Effector memory CD4-positive, alpha-beta T cell (primary cell): ENCODE data around the gene MS4A2.
"Not testable (repeated sequence)": the region's sequence is repeated elsewhere in the genome, so short reads cannot be mapped to it uniquely, and the experiment has no call there.

Source experiments
- DNase-seq, 3 donors: peaks; one replicate each; pipeline ENCODE4 v3.0.0-alpha.2; 2020
- H3K27ac ChIP-seq: 2 replicates; pipeline ENCODE4 v1.7.0; 2013; ENCODE audit warnings: mild to moderate bottlenecking, low read length, moderate library complexity; ENCODE audit not compliant: insufficient read depth, poor library complexity, severe bottlenecking
- H3K27me3 ChIP-seq: replicated peaks from 2 replicates; pipeline ENCODE4 v1.7.0; 2013; ENCODE audit warnings: mild to moderate bottlenecking, low read length; ENCODE audit not compliant: insufficient read depth, control insufficient read depth, poor library complexity, severe bottlenecking
- H3K36me3 ChIP-seq: 2 replicates; pipeline ENCODE4 v1.7.0; 2013; ENCODE audit warnings: mild to moderate bottlenecking, low read length, moderate library complexity; ENCODE audit not compliant: control insufficient read depth, insufficient read depth
- H3K4me1 ChIP-seq: 2 replicates; pipeline ENCODE4 v1.7.0; 2013; ENCODE audit warnings: low read length, mild to moderate bottlenecking; ENCODE audit not compliant: control insufficient read depth, insufficient read depth, poor library complexity, severe bottlenecking
- H3K4me3 ChIP-seq: 2 replicates; pipeline ENCODE4 v1.7.0; 2013; ENCODE audit warnings: low read length, low read depth, mild to moderate bottlenecking; ENCODE audit not compliant: insufficient read depth, poor library complexity, severe bottlenecking
- H3K9me3 ChIP-seq: 2 replicates; pipeline ENCODE4 v1.7.0; 2013; ENCODE audit warnings: mild to moderate bottlenecking, low read length, moderate library complexity; ENCODE audit not compliant: control insufficient read depth
- total RNA-seq, 3 donors: gene quantifications; one replicate each; lab custom pipeline; 2026; lab: John Stamatoyannopoulos, UW

Gene MS4A2
- 0 to 1.9 (median 0) reads per million in 3 donors for total RNA-seq

DNA sequence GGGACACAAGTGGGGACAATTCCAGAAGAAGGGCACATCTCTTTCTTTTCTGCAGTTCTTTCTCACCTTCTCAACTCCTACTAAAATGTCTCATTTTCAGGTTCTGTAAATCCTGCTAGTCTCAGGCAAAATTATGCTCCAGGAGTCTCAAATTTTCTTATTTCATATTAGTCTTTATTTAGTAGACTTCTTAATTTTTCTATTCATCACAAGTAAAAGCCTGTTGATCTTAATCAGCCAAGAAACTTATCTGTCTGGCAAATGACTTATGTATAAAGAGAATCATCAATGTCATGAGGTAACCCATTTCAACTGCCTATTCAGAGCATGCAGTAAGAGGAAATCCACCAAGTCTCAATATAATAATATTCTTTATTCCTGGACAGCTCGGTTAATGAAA, at the start of gene MS4A2:
Gene MS4A2 (plus strand): TSS at position 301 of the 400 bp plus-strand sequence. CDS start 102 bp downstream, outside the sequence.
- no peak within 1 kb of the TSS for H3K4me3 ChIP-seq
- no peaks in the 10 kb centered on the region for H3K27me3 ChIP-seq
- H3K36me3 ChIP-seq: no peaks in the 10 kb centered on the region
- no peaks in the 10 kb centered on the region for H3K9me3 ChIP-seq
- DNase-seq: no peak
- H3K4me1 ChIP-seq: no peaks in the 10 kb centered on the region
- no peak within 1 kb of the TSS for H3K27ac ChIP-seq

GRCh38 chr11:60040109-60040508, 48.4 kb upstream of the MS4A2 start, which contains the start of gene OOSP2:
Gene OOSP2 (plus strand): TSS chr11:60040409. CDS start chr11:60040460, 51 bp downstream.
- no peak within 1 kb of the TSS for H3K27ac ChIP-seq
- H3K27me3 ChIP-seq: no peaks in the 10 kb centered on the region

GRCh38 chr11:60050422-60050821, 38.0 kb upstream of the MS4A2 start:
- DNase-seq, H3K27me3 ChIP-seq, H3K9me3 ChIP-seq, H3K4me1 ChIP-seq, H3K27ac ChIP-seq, H3K4me3 ChIP-seq, H3K36me3 ChIP-seq: not testable (repeated sequence)

More at GRCh38 chr11:60040109-60040508, 48.4 kb upstream of the MS4A2 start, which contains the start of gene OOSP2:
- Histone ChIP-seq H3K36me3 (no peaks in the 10 kb centered on the region), H3K4me1 (no peaks in the 10 kb centered on the region), H3K4me3 (no peak within 1 kb of the TSS), H3K9me3 (no peaks in the 10 kb centered on the region)
- no peak for DNase-seq

DNA sequence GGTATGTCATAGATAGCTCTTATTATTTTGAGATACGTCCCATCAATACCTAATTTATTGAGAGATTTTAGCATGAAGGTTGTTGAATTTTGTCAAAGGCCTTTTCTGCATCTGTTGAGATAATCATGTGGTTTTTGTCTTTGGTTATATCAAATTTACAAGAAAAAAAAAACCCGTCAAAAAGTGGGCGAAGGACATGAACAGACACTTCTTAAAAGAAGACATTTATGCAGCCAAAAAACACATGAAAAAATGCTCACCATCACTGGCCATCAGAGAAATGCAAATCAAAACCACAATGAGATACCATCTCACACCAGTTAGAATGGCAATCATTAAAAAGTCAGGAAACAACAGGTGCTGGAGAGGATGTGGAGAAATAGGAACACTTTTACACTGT, 37.6 kb upstream of the MS4A2 start:
- H3K36me3 ChIP-seq, H3K9me3 ChIP-seq, H3K4me3 ChIP-seq, DNase-seq, H3K27ac ChIP-seq, H3K27me3 ChIP-seq, H3K4me1 ChIP-seq: not testable (repeated sequence)

- DNase-seq: no peak
- no peaks in the 10 kb centered on the region for H3K27me3 ChIP-seq
- no peak within 1 kb of the TSS for H3K27ac ChIP-seq
- no peaks in the 10 kb centered on the region for H3K4me1 ChIP-seq
- H3K36me3 ChIP-seq: no peaks in the 10 kb centered on the region
- H3K4me3 ChIP-seq: no peak within 1 kb of the TSS
- H3K9me3 ChIP-seq: no peaks in the 10 kb centered on the region
Measured at GRCh38 chr11:60056349-60056969, 32.0 kb upstream of the MS4A2 start, which contains the start of gene MS4A3. Gene MS4A3 (plus strand): TSS chr11:60056665. CDS start chr11:60061161, 4,496 bp downstream.

- no peaks in the 10 kb centered on the region for H3K4me1 ChIP-seq
- no peaks in the 10 kb centered on the region for H3K9me3 ChIP-seq
- no peaks in the 10 kb centered on the region for H3K27me3 ChIP-seq
- H3K4me3 ChIP-seq: no peak overlapping the region
- no peak overlapping the region for H3K27ac ChIP-seq
- DNase-seq: no peak
- no peaks in the 10 kb centered on the region for H3K36me3 ChIP-seq
Measured at GRCh38 chr11:60059052-60059451, 29.4 kb upstream of the MS4A2 start.

DNA sequence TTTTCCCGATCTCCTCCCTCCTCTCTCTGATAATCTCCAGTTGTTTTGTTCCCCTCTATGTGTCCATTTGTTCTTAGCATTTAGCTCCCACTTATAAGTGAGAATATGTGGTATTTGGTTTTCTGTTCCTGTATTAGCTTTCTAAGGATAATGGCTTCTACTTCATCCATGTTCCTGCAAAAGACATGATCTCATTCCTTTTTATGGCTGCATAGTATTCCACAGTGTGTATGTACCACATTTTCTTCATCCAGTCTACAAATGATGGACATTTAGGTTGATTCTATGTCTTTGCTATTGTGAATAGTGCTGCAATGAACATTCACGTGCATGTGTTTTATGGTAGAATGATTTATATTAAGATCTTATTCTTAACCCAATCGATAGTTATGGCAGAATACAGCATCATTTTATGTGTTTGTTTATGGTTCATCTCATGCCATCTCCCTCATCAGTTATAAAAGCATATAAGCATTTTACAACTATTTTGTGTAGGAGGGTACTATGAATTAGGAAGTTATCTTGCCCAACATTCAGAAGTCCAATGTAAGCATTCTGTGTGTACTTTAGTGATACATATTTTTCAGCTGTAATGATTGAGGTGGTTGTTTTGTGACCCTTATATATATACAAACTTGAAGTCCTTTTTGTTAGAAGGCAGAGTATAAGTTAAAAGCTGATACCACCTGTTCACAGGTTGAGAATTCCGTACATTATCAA, 28.8 kb upstream of the MS4A2 start:
- Histone ChIP-seq H3K4me3 (no peak overlapping the region), H3K36me3 (no peaks in the 10 kb centered on the region), H3K4me1 (no peaks in the 10 kb centered on the region), H3K27me3 (no peaks in the 10 kb centered on the region), H3K9me3 (no peaks in the 10 kb centered on the region), H3K27ac (no peak overlapping the region)
- no peak for DNase-seq

DNA sequence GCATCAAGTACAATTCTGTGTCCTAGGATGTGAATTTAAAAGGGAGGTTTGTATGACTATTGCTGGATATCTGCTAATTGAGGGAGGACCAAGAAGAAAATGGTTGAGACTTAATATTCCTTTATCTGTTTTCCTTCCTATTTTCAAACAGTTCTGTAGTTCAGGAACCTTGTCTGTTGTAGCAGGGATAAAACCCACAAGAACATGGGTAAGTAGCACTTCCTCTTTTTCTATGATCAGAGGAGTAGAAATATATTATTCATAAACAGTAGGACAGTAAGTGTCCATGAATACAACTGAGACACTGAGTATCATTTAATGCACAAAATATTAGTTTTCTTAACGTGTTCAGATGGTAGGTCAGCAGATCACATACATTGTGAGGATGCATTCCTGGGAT, 24.4 kb upstream of the MS4A2 start:
- Histone ChIP-seq H3K9me3 (no peaks in the 10 kb centered on the region), H3K27me3 (no peaks in the 10 kb centered on the region), H3K4me3 (no peak overlapping the region), H3K4me1 (no peaks in the 10 kb centered on the region), H3K27ac (no peak overlapping the region), H3K36me3 (no peaks in the 10 kb centered on the region)
- no peak for DNase-seq

- H3K4me3 ChIP-seq: no peak overlapping the region
- DNase-seq: no peak
- no peaks in the 10 kb centered on the region for H3K36me3 ChIP-seq
- H3K27ac ChIP-seq: no peak overlapping the region
- H3K9me3 ChIP-seq: no peaks in the 10 kb centered on the region
- H3K27me3 ChIP-seq: no peaks in the 10 kb centered on the region
- no peaks in the 10 kb centered on the region for H3K4me1 ChIP-seq
Measured at GRCh38 chr11:60065801-60066200, 22.7 kb upstream of the MS4A2 start.

DNA sequence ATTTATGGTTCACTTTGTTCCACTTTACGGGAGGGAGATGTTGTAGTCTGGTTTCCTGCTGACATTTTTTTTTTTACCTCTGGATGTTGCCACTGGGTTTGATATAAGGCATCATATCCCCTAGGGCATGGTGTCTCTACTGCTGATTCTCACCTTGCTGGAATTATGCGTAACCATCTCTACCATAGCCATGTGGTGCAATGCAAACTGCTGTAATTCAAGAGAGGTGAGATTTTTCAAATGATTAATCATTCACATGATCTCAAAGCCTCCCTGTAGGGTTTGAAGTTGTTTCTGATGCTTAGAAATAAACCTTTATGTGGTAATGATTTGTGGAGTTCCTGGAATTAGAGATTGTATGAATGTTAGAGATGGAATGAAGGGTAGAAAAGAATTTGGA, 19.0 kb upstream of the MS4A2 start:
- Histone ChIP-seq H3K9me3 (no peaks in the 10 kb centered on the region), H3K4me1 (no peaks in the 10 kb centered on the region), H3K27me3 (no peaks in the 10 kb centered on the region), H3K4me3 (no peak overlapping the region), H3K36me3 (no peaks in the 10 kb centered on the region), H3K27ac (no peak overlapping the region)
- DNase-seq: no peak
